Kidney epithelial cell (primary cell): ENCODE data around the gene BEND5. TPM values are rescaled to one million over a fixed set of nuclear protein-coding genes. Genes with fewer than 3 reads are reported as not detected.

Experiments
- DNase-seq: peaks from one replicate; pipeline ENCODE4 v3.0.0-alpha.2; 2010; ENCODE audit warnings: low read depth
- H3K27me3 ChIP-seq: 2 replicates; pipeline ENCODE4 v1.6.0; 2011; ENCODE audit warnings: low read length; ENCODE audit not compliant: control insufficient read depth, insufficient read depth
- H3K36me3 ChIP-seq: 2 replicates; pipeline ENCODE4 v1.5.1; 2011; ENCODE audit warnings: low read length; ENCODE audit not compliant: control insufficient read depth, insufficient read depth
- H3K4me3 ChIP-seq: 2 replicates; pipeline ENCODE4 v1.5.1; 2011; ENCODE audit warnings: low read depth, mild to moderate bottlenecking, control low read depth, low read length
- total RNA-seq: library from RNA; depleted of rRNA; stranded (reverse); fragments of >200 nt; gene quantifications from 2 replicates; pipeline ENCODE4 v1.2.3, GENCODE V29; 2015
- TF ChIP-seq, protein P1 (sequence below): IDR thresholded peaks from 2 replicates; pipeline ENCODE4 v1.5.1; 2011; ENCODE audit warnings: mild to moderate bottlenecking, moderate library complexity, low read length, control low read depth, inconsistent platforms; ENCODE audit not compliant: insufficient read depth, poor library complexity, severe bottlenecking

BEND5 gene
- total RNA-seq, 1 donor from 2014 or later = 4.2 TPM

DNA sequence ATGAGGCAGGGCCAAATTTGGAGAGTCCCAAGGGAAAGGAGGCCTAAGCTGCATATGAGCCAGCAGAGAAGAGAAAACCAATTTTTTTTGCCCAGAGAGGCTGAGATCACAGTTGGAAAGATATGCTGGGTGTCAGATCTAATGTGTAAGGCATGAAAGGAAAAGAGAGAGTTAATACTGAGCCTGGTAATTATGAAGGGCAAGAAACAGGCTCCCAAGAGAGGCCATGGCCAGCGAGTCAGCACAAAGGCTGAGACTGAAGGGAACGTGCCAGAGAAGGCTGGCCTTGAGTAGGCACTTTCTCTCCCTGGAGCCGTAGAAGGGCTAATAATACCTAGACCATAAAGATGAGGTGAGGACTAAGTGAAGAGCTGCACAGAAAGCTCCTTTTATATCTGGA lies 31.8 kb upstream of the BEND5 start:
- DNase-seq = no peak
- Histone ChIP-seq H3K27me3 (no peaks in the 10 kb centered on the region), H3K36me3 (no peaks in the 10 kb centered on the region), H3K4me3 (no peak overlapping the region)
- TF ChIP-seq, protein P1, sequence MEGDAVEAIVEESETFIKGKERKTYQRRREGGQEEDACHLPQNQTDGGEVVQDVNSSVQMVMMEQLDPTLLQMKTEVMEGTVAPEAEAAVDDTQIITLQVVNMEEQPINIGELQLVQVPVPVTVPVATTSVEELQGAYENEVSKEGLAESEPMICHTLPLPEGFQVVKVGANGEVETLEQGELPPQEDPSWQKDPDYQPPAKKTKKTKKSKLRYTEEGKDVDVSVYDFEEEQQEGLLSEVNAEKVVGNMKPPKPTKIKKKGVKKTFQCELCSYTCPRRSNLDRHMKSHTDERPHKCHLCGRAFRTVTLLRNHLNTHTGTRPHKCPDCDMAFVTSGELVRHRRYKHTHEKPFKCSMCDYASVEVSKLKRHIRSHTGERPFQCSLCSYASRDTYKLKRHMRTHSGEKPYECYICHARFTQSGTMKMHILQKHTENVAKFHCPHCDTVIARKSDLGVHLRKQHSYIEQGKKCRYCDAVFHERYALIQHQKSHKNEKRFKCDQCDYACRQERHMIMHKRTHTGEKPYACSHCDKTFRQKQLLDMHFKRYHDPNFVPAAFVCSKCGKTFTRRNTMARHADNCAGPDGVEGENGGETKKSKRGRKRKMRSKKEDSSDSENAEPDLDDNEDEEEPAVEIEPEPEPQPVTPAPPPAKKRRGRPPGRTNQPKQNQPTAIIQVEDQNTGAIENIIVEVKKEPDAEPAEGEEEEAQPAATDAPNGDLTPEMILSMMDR = no peak

DNA sequence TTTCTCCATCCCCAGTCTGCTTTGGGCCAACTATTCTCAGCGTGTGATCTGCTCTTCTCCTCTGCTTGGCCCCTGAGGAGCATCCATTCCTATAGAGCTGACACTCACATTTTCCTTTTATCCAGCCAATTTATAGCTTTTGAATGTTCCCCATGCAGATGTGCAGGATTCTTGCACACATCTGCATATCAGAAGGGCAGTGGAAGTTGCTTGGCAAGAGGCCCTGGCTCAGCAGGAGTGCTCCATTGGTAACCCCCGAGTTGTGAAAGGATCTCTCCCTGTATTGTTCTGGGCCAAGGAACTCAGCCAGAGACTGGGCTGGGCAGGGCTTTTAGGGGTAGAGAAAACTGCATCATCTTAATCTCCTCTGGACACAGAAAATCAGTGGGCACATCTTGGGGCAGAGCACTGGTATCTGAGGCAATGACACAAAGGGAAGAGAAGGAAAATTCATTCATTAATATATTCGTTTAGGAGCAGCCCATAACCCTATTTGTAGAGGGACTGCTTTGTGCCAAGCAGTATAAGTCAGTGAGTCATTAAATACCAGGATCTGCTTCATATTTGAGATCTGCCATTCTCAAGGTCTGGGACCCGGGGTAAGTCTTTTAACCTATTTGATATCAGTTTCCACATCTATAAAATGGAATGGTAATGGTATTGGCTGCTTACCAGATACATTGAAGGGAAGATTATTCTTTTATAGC lies 31.0 kb upstream of the BEND5 start:
- no peak overlapping the region for H3K4me3 ChIP-seq
- TF ChIP-seq, protein P1 = no peak
- no peaks in the 10 kb centered on the region for H3K36me3 ChIP-seq
- DNase-seq = no peak
- H3K27me3 ChIP-seq = no peaks in the 10 kb centered on the region

DNA sequence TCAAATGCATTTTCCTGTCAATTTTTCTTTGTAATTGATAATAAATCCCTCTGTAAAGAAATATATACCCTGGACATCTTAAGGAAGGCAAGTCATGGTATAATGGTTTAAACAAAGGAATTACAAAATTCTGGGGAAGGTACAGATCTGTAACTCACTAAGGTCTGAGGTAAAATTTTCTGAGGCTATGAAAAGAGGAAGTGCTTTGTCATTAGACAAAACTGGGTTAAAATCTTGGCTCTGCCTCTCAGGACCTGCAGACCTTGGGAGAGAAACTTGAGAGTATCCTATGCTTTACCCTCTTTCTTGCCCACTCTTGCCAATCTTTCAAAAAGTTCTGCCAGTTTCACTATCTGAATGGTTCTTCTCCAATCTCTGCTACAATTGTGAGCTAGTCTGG lies 26.8 kb upstream of the BEND5 start:
- TF ChIP-seq, protein P1 = no peak
- Histone ChIP-seq H3K4me3 (no peak overlapping the region), H3K27me3 (no peaks in the 10 kb centered on the region), H3K36me3 (no peaks in the 10 kb centered on the region)
- no peak for DNase-seq

- TF ChIP-seq, protein P1 = no peak
- no peaks in the 10 kb centered on the region for H3K27me3 ChIP-seq
- no peaks in the 10 kb centered on the region for H3K36me3 ChIP-seq
- H3K4me3 ChIP-seq = no peak overlapping the region
- DNase-seq = no peak
These were observed 18.1 kb upstream of the BEND5 start for GRCh38 chr1:48794816-48795215.

DNA sequence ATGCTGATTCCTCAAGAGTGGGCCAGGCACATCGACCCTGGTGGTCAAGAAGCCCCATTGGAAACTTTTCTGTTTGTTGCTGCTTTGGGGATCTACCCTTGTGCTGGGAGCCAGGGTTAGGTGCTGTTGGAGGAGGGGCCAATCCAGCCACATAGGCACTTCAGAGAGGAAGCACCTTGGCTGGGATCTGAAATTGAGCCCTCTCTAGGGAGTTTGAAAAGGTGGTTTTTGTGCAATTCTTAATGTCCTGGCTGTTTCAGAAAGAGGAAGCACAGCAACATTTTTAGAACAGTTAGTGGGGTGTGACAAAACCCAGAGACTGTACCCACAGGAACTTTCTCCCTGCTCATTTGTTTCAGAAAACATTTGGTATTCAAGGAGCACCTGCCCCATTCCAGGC lies 17.2 kb upstream of the BEND5 start:
- H3K36me3 ChIP-seq = no peaks in the 10 kb centered on the region
- TF ChIP-seq, protein P1 = no peak
- no peak for DNase-seq
- no peaks in the 10 kb centered on the region for H3K27me3 ChIP-seq
- H3K4me3 ChIP-seq = no peak overlapping the region

DNA sequence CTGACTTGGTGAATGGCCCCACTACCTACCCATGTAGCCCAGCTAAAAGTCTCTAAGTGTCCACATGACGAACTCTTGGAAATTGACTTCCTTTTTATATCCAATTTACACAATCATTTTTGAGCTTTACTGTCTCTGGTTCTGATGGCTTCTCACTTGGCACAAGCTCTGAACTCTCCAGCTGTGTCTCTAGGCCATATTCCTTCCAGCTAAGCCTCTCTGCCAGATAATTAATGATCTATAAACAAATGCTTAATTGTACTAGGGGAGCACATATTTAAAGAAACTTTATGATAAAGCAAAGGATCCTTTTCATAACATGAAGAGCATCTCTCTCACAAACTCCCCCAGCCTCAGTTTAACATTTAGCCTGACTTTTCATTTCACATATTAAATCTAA lies 16.3 kb upstream of the BEND5 start:
- H3K36me3 ChIP-seq = no peaks in the 10 kb centered on the region
- TF ChIP-seq, protein P1 = no peak
- H3K4me3 ChIP-seq = no peak overlapping the region
- no peaks in the 10 kb centered on the region for H3K27me3 ChIP-seq
- DNase-seq = no peak
